Coronary artery (tissue), 2 donors: Measurements from ENCODE around the gene OR52E4.

Experiments used
- DNase-seq: peaks from one replicate; pipeline ENCODE4 v3.0.0-alpha.2; 2017; ENCODE audit warnings: low spot score
- H3K27ac ChIP-seq, 2 donors: fragments of 200-600 bp; sonication (generic); one replicate each; pipeline ENCODE4 v1.5.1; 2016 to 2019
- H3K4me3 ChIP-seq: fragments of 200-600 bp; sonication (generic); 2 replicates; pipeline ENCODE4 v1.5.1; 2016; ENCODE audit warnings: mild to moderate bottlenecking, moderate library complexity
- CTCF ChIP-seq: fragments of 200-600 bp; sonication (generic); IDR thresholded peaks from one replicate; pipeline ENCODE4 v1.5.1; 2019; ENCODE audit warnings: antibody characterized with exemption

OR52E4 gene

GRCh38 chr11:5891216-5891800 lies 10.9 kb downstream of the OR52E4 start:
- DNase-seq = no peak
- Histone ChIP-seq H3K4me3 (no peak overlapping the region), H3K27ac (no peak overlapping the region)
- peak; percentile 51 for TF ChIP-seq CTCF

GRCh38 chr11:5892908-5893307 lies 12.5 kb downstream of the OR52E4 start, which contains the start of gene OR52E5:
Gene OR52E5 (plus strand): TSS chr11:5893208. CDS start chr11:5900777, 7,569 bp downstream.
- Histone ChIP-seq H3K27ac (no peak within 1 kb of the TSS), H3K4me3 (no peak within 1 kb of the TSS)
- TF ChIP-seq CTCF = no peak
- DNase-seq = no peak

- no peak overlapping the region for H3K27ac ChIP-seq
- H3K4me3 ChIP-seq = no peak overlapping the region
- no peak for DNase-seq
- no peak for TF ChIP-seq CTCF
These were observed 19.1 kb downstream of the OR52E4 start for GRCh38 chr11:5899534-5899933.

- H3K4me3 ChIP-seq = no peak overlapping the region
- H3K27ac ChIP-seq = no peak overlapping the region
- TF ChIP-seq CTCF = no peak
- no peak for DNase-seq
These were observed 30.1 kb downstream of the OR52E4 start for GRCh38 chr11:5910540-5910939.

GRCh38 chr11:5922749-5923426 lies 42.5 kb downstream of the OR52E4 start:
- no peak for DNase-seq

GRCh38 chr11:5923427-5923776 lies 43.0 kb downstream of the OR52E4 start:
- Histone ChIP-seq H3K27ac (no peak overlapping the region), H3K4me3 (no peak overlapping the region)
- no peak for DNase-seq
- TF ChIP-seq CTCF = no peak

More at GRCh38 chr11:5922749-5923426, 42.5 kb downstream of the OR52E4 start:
- no peak overlapping the region for H3K4me3 ChIP-seq
- no peak overlapping the region for H3K27ac ChIP-seq
- no peak for TF ChIP-seq CTCF

- Histone ChIP-seq H3K27ac (no peak overlapping the region), H3K4me3 (no peak overlapping the region)
- TF ChIP-seq CTCF = no peak
- DNase-seq = no peak
These were observed 43.4 kb downstream of the OR52E4 start for GRCh38 chr11:5923794-5924193.
